Measurements from ENCODE around the gene OR4L1.

Gene OR4L1, protein sequence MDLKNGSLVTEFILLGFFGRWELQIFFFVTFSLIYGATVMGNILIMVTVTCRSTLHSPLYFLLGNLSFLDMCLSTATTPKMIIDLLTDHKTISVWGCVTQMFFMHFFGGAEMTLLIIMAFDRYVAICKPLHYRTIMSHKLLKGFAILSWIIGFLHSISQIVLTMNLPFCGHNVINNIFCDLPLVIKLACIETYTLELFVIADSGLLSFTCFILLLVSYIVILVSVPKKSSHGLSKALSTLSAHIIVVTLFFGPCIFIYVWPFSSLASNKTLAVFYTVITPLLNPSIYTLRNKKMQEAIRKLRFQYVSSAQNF

GRCh38 chr14:20059745-20060144 is at the start of gene OR4L1:
Gene OR4L1 (plus strand): TSS chr14:20060045. CDS start chr14:20060045, 0 bp downstream.
- DNase-seq (ENCODE audit: extremely low spot score) = no peak
- POLR2A ChIA-PET = no interaction called here
- CTCF ChIA-PET = no interaction called here
- TF ChIP-seq SP1 (IDR thresholded peaks at IDR 0.05) = no peak
- TF ChIP-seq FOXK2 (IDR thresholded peaks at IDR 0.05) = no peak
- TF ChIP-seq ARNT (IDR thresholded peaks at IDR 0.05) = no peak
- no peak for TF ChIP-seq PKNOX1 (IDR thresholded peaks at IDR 0.05)
- no peak for TF ChIP-seq CTBP1 (IDR thresholded peaks at IDR 0.05; ENCODE audit: borderline replicate concordance)
- TF ChIP-seq NFRKB (IDR thresholded peaks at IDR 0.05) = no peak

DNA sequence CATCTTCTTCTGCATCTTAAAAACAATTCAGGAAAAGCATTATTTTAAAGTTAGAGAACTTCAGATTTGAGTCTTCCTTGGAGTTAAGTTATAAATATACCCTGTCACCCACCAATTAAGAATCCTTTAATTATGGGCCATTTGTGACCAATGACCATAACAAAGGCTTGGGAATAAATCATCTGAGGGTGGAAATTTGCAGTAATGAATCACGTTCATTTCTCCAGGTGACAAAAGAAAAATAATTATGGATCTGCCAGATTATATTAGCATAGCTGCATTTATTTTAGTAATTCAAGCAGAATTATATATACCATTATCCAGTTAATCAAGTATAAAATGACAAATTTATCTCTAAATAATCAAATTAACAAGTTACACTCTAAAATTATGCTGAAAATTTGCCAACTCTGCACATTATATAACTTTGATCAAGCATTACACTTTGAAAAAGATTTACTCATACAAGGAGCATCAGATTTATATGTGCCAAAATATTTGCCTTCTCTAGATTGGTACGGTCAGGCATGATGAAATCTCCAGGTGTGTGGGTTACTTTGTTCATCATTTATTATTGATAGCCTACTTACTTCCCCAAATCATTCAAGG is 40.5 kb upstream of the OR4L1 start, which contains the start of gene OR4K14:
TSS of gene OR4K14 (minus strand) at position 51 of the 609 bp plus-strand sequence. CDS start 4,114 bp downstream, outside the sequence.
- ChIA-PET CTCF (no interaction called here), POLR2A (no interaction called here)
- TF ChIP-seq BHLHE40 (IDR thresholded peaks at IDR 0.05; ENCODE audit: borderline replicate concordance) = no peak
- TF ChIP-seq ZNF384 (IDR thresholded peaks at IDR 0.05) = no peak
- TF ChIP-seq FOXM1 (IDR thresholded peaks at IDR 0.05; ENCODE audit: borderline replicate concordance) = no peak
- no peak for TF ChIP-seq ELF4 (IDR thresholded peaks at IDR 0.05)
- no peak for TF ChIP-seq LEF1 (IDR thresholded peaks at IDR 0.05; ENCODE audit: borderline replicate concordance)
- no peak for TF ChIP-seq NFRKB (IDR thresholded peaks at IDR 0.05)
- TF ChIP-seq FOXK2 (IDR thresholded peaks at IDR 0.05) = no peak
- no peak for TF ChIP-seq TARDBP (IDR thresholded peaks at IDR 0.05)
- no peak for TF ChIP-seq FOXA1 (IDR thresholded peaks at IDR 0.05)
- TF ChIP-seq CTBP1 (IDR thresholded peaks at IDR 0.05; ENCODE audit: borderline replicate concordance) = no peak
- no peak for TF ChIP-seq SP1 (IDR thresholded peaks at IDR 0.05)
- no peak for TF ChIP-seq HDGF (IDR thresholded peaks at IDR 0.05; ENCODE audit: borderline replicate concordance)
- TF ChIP-seq ARNT (IDR thresholded peaks at IDR 0.05) = no peak
- TF ChIP-seq L3MBTL2 (conservative IDR thresholded peaks at IDR 0.05) = no peak
- TF ChIP-seq PKNOX1 (IDR thresholded peaks at IDR 0.05) = no peak
- DNase-seq (ENCODE audit: extremely low spot score) = no peak

DNA sequence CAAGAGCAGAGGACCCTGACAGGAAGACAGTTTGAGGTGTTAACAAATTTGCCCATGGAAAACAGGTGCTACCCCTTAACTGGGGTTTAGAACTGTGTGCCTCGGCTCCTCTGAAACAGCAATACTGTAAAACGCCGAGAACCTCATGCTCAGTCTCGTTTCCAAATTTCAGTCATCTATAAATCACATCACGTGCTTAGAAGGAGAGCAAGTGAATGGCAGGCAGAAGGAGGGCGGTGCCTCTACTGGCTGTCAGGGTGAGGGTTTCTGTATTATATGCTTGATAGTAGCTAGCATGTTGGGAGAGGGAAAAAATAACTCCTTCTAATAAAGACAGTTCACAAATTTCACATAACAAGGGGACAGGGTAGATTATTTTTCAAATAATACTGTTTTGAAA is 28.8 kb upstream of the OR4L1 start:
- TF ChIP-seq CTBP1 (IDR thresholded peaks at IDR 0.05; ENCODE audit: borderline replicate concordance) = no peak
- no peak for TF ChIP-seq PKNOX1 (IDR thresholded peaks at IDR 0.05)
- no peak for TF ChIP-seq ZNF384 (IDR thresholded peaks at IDR 0.05)
- TF ChIP-seq FOXK2 (IDR thresholded peaks at IDR 0.05) = no peak
- no peak for TF ChIP-seq TARDBP (IDR thresholded peaks at IDR 0.05)
- TF ChIP-seq SUZ12 (IDR thresholded peaks at IDR 0.05) = no peak
- TF ChIP-seq LEF1 (IDR thresholded peaks at IDR 0.05; ENCODE audit: borderline replicate concordance) = no peak
- TF ChIP-seq L3MBTL2 (conservative IDR thresholded peaks at IDR 0.05) = no peak
- no peak for TF ChIP-seq ARNT (IDR thresholded peaks at IDR 0.05)
- no peak for TF ChIP-seq NFRKB (IDR thresholded peaks at IDR 0.05)
- TF ChIP-seq FOXM1 (IDR thresholded peaks at IDR 0.05; ENCODE audit: borderline replicate concordance) = no peak
- no peak for TF ChIP-seq FOXA1 (IDR thresholded peaks at IDR 0.05)
- TF ChIP-seq ELF4 (IDR thresholded peaks at IDR 0.05) = no peak
- no peak for TF ChIP-seq BHLHE40 (IDR thresholded peaks at IDR 0.05; ENCODE audit: borderline replicate concordance)
- no peak for TF ChIP-seq HDGF (IDR thresholded peaks at IDR 0.05; ENCODE audit: borderline replicate concordance)
- ChIA-PET CTCF (no interaction called here), POLR2A (no interaction called here)
- no peak for DNase-seq (ENCODE audit: extremely low spot score)

- no peak for DNase-seq (ENCODE audit: extremely low spot score)
- ChIA-PET POLR2A (no interaction called here), CTCF (no interaction called here)
- TF ChIP-seq FOXK2 (IDR thresholded peaks at IDR 0.05) = no peak
- no peak for TF ChIP-seq ARNT (IDR thresholded peaks at IDR 0.05)
- TF ChIP-seq HDGF (IDR thresholded peaks at IDR 0.05; ENCODE audit: borderline replicate concordance) = no peak
- TF ChIP-seq BHLHE40 (IDR thresholded peaks at IDR 0.05; ENCODE audit: borderline replicate concordance) = no peak
Observed at GRCh38 chr14:20035449-20035848, 24.4 kb upstream of the OR4L1 start.

DNA sequence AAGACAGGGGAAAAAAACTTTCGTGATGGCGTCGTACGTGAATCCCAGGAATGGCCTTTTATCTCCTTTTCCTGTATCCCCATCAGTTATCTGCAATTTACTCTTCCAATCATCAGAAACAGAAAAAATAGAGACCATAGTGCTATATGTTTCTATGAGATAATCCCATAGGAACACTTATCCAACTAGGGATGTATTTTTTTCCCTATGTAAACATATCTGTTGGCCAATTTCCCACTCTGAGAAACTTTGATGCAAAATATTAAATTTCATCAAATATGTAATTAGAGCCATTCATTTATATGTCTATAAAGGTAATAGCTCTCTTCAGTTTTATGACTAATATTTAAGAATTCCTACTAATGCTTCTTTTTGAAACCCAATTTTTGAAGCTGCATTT is 23.9 kb upstream of the OR4L1 start, which contains the start of gene OR4K13:
TSS of gene OR4K13 (minus strand) at position 101 of the 400 bp plus-strand sequence. CDS start 1,280 bp downstream, outside the sequence.
- no peak for TF ChIP-seq TARDBP (IDR thresholded peaks at IDR 0.05)
- no peak for TF ChIP-seq ELF4 (IDR thresholded peaks at IDR 0.05)
- no peak for TF ChIP-seq FOXK2 (IDR thresholded peaks at IDR 0.05)
- no peak for TF ChIP-seq ZNF384 (IDR thresholded peaks at IDR 0.05)
- TF ChIP-seq LEF1 (IDR thresholded peaks at IDR 0.05; ENCODE audit: borderline replicate concordance) = no peak
- no peak for TF ChIP-seq PKNOX1 (IDR thresholded peaks at IDR 0.05)
- no peak for TF ChIP-seq SP1 (IDR thresholded peaks at IDR 0.05)
- no peak for TF ChIP-seq NFRKB (IDR thresholded peaks at IDR 0.05)
- no peak for TF ChIP-seq HDGF (IDR thresholded peaks at IDR 0.05; ENCODE audit: borderline replicate concordance)
- TF ChIP-seq FOXM1 (IDR thresholded peaks at IDR 0.05; ENCODE audit: borderline replicate concordance) = no peak
- no peak for TF ChIP-seq CTBP1 (IDR thresholded peaks at IDR 0.05; ENCODE audit: borderline replicate concordance)
- no peak for TF ChIP-seq L3MBTL2 (conservative IDR thresholded peaks at IDR 0.05)
- no peak for TF ChIP-seq BHLHE40 (IDR thresholded peaks at IDR 0.05; ENCODE audit: borderline replicate concordance)
- POLR2A ChIA-PET = no interaction called here
- CTCF ChIA-PET = no interaction called here
- DNase-seq (ENCODE audit: extremely low spot score) = no peak

Measured in HEK293T (cell line).